ENCODE results near the gene RTN4R. TPM values are rescaled to one million over a fixed set of nuclear protein-coding genes. Genes with fewer than 3 reads are reported as not detected.

Gene RTN4R
- total and polyA plus RNA-seq, 2 of the 8 experiments (the other 6 are each of a cell fraction or from before 2014, with no cell fraction given), result 21.8 to 41.3 TPM

DNA sequence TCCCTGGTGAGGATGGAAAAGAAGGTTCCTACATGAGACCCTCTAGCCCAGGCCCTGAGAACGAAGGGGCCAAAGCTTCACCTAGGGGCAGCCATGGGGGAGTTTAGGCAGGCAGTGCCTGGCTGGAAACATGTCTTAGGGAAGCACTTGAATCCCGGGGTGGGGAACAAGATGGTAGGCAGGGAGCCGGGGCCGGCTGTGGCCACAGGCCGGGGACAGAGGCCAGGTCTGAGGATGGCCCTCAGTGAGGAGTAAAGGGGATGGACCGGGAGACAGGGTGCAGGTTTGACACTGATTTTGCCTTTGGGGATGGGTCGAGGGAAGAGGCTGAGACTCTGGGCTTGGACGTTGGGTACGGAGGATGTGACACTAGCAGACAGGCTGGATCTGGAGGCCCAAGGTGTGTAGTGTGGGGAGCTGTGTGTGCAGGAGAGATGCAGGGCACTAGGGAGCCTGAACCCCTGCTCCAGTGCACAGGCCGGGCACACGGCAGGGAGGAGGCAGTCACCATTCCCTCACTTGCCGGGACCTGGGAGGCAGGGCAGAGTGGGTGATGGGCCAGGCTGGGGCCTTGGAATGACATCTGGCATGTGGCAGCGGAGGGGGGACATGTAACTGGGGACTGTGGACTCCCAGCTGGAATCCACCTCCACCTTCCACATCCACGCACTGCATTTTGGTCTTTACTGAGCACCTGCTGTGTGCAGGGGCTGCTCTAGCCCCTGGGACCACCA lies 6.1 kb downstream of the RTN4R start (continued):
- TF ChIP-seq POLR2AphosphoS5 (IDR thresholded peaks at IDR 0.05; ENCODE audit: low read depth, low read length), result no peak
- no peak for TF ChIP-seq KDM4A (IDR thresholded peaks at IDR 0.05; ENCODE audit: low read depth, low read length, severe bottlenecking)
- no peak for TF ChIP-seq CHD1 (IDR thresholded peaks at IDR 0.05; ENCODE audit: low read depth, low read length)
- TF ChIP-seq HDAC2 (IDR thresholded peaks at IDR 0.05; ENCODE audit: borderline replicate concordance in 1 of 2, low read depth in 2 of 2, low read length in 2 of 2), result no peak

Measured in H1 (cell line).